Motor neuron (in vitro differentiated cells): ENCODE results near the gene PSORS1C1. TPM values are rescaled to one million over a fixed set of nuclear protein-coding genes. Genes with fewer than 3 reads are reported as not detected.

Source experiments
- ATAC-seq, 8 experiments: fragments of 200-7000 bp; cut with Tn5 transposase; replicated peaks in 6 of 8; 2 replicates each; pipeline ENCODE4 v1.8.0; 2021; ENCODE audit warnings: mild to moderate bottlenecking in 8 of 8, moderate library complexity in 8 of 8
- H3K27ac ChIP-seq, 2 donors: fragments of 250-450 bp; sonication (Bioruptor Pico); 2 replicates each; pipeline ENCODE4 v1.9.0; 2021; ENCODE audit warnings: antibody characterized with exemption in 2 of 2, mild to moderate bottlenecking in 2 of 2, moderate library complexity in 1 of 2
- H3K4me1 ChIP-seq, 2 donors: fragments of 250-450 bp; sonication (Bioruptor Pico); replicated peaks in 1 of 2; 2 replicates each; pipeline ENCODE4 v1.6.1; 2021; ENCODE audit warnings: antibody characterized with exemption in 2 of 2, mild to moderate bottlenecking in 2 of 2, moderate library complexity in 1 of 2
- H3K4me3 ChIP-seq, 5 donors: fragments of 250-450 bp; sonication (Bioruptor Pico); 2 replicates each; pipeline ENCODE4 v1.9.0; 2021; ENCODE audit warnings: antibody characterized with exemption in 5 of 5, mild to moderate bottlenecking in 5 of 5, moderate library complexity in 4 of 5
- WGBS, 10 experiments: fragments of 450-650 bp; shearing (Covaris generic); methylation state at CpG; one replicate each; pipeline ENCODE4 v1.0.0; 2022; 5-methylcytosine and 5-hydroxymethylcytosine counted together
- in situ Hi-C, 9 experiments: fragments of 400-800 bp; cut with MboI; loops; one replicate each; pipeline ENCODE4 v1.15.0; 2021; ENCODE audit warnings: low sequenced_read_pairs in 9 of 9, low pct_unique_long_range_greater_than_20kb in 2 of 9; ENCODE audit not compliant: unreplicated experiment in 9 of 9
- total RNA-seq, 8 experiments: library from RNA; unstranded; fragments of 300-600 nt; gene quantifications; 2 replicates each; pipeline versions ENCODE4 v1.2.3 to v1.2.4, GENCODE V29; 2022

Gene PSORS1C1
- total RNA-seq, 8 experiments from 2014 or later = 0.33 to 8.0 (median 1.9) TPM

DNA sequence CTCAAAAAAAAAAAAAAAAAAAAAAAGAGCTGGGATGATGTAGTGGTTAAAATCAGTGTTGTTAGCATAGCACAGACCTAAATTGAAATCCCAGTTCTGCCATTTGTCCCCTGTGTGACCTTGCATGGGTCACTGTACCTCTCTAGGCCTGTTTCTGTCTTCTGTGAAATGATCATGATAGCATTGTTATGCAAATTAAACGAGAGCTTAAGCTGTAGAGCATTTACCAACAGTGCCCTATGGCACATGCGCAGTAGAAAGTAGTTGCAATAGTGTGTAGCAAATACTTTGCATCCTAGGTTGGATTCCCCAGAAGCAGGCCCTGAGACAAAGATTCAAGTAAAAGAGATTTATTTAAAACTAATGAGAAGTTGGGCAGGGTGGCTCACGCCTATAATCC is 17.0 kb downstream of the PSORS1C1 start:
- H3K4me3 ChIP-seq = no peak overlapping the region
- peak in 2 of 8 experiments; percentile 35 to 42 for ATAC-seq
- peaks cover 0 to 3% of the 10 kb centered on the region in 2 donors for H3K4me1 ChIP-seq
- H3K27ac ChIP-seq = no peak overlapping the region
- in situ Hi-C loops = loop anchor here in 4 of 9 experiments (10.0 to 25.0 kb wide), 2 partner anchors 231 to 233 kb away; partner anchors contain the start of gene HLA-B (in 1 of the 4)
- 43 to 100% (median 63%) methylated on average over 1 to 3 of the region's 3 CpGs for WGBS, 10 experiments

DNA sequence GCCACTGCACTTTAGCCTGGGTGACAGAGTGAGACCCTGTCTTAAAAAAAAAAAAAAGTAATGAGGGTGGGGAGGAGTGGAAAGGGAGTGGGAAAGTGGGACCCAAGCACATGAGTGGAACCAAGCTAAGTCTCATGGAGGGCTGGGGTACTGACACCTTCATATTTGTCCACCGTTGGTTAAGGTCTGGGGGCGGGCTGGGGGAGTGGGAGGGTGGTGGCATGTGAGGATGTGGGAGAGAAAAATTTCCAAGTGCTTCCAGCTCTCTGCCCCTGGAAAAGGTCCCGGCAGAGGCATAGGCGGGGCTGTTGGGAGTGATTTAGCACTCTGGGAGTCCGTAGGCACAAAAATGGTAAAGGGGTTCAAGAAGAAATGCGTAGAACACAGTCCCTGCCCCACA is 18.2 kb downstream of the PSORS1C1 start:
- in situ Hi-C loops = loop anchor here in 4 of 9 experiments (10.0 to 25.0 kb wide), 2 partner anchors 229 to 232 kb away; partner anchors contain the start of gene HLA-B (in 1 of the 4)
- no peak overlapping the region for H3K4me3 ChIP-seq
- 33 to 90% (median 78%) methylated on average over 1 to 3 of the region's 6 CpGs; no CpG with 5 or more reads in 7 of the 10 experiments for WGBS, 10 experiments
- H3K27ac ChIP-seq = no peak overlapping the region
- peaks cover 0 to 9% of the 10 kb centered on the region in 2 donors for H3K4me1 ChIP-seq
- ATAC-seq = peak in 1 of 8 experiments; percentile 38

DNA sequence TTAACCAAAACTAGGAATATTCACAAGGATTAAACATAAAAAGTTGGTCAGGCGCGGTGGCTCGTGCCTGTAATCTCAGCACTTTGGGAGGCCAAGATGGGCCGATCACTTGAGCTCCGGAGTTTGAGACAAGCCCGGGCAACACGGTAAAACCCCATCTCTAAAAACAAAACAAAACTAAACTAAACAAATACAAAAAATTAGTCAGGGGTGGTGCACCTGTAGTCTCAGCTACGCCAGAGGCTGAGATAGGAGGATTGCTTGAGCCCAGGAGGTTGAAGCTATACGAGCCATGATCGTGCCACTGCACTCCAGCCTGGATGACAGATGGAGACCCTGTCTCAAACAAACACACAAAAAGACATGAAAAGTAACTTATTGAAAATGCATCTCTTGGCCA is 21.1 kb downstream of the PSORS1C1 start:
- in situ Hi-C loops = loop anchor here in 6 of 9 experiments (5.0 to 25.0 kb wide), 4 partner anchors 57 to 229 kb away; partner anchors contain the start of gene HLA-B (in 1 of the 6)
- Histone ChIP-seq H3K4me1 (peaks cover 0 to 9% of the 10 kb centered on the region in 2 donors), H3K27ac (no peak overlapping the region), H3K4me3 (no peak overlapping the region)
- WGBS, 10 experiments = 60 to 97% (median 81%) methylated on average over 1 to 10 of the region's 10 CpGs; no CpG with 5 or more reads in 3 of the 10 experiments
- ATAC-seq = no peak

DNA sequence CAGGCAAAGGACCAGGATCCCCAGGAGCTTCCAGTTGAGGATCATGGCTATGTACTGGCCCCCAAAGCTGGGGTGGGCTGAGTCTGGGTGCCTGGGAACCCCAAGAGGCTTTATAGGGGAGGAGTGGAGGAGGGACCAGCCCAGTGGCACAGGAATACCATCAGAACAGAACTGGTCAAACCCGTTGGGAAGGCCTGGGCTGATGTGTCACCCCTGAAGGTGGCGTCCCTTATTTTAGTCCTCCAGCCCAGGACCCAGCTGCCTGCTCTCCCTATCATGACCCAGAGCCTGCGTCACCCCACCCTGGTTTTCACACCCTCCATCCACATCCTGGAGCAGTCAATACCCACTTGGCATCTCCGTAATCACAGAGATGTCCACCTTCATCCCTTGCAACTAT is 24.4 kb downstream of the PSORS1C1 start, which contains the start of gene PSORS1C2:
Gene PSORS1C2, minus strand, starts transcription at position 85 of the 400 bp plus-strand sequence. Its CDS starts 40 bp downstream, at position 45.
- 40 to 100% (median 100%) methylated on average over 1 to 3 of the region's 4 CpGs; no CpG with 5 or more reads in 7 of the 10 experiments for WGBS, 10 experiments
- H3K4me3 ChIP-seq = no peak within 1 kb of the TSS
- ATAC-seq = no peak
- in situ Hi-C loops = loop anchor here in 6 of 9 experiments (5.0 to 25.0 kb wide), 4 partner anchors 53 to 226 kb away; partner anchors contain the start of gene HLA-B (in 1 of the 6)
- no peak within 1 kb of the TSS for H3K27ac ChIP-seq
- H3K4me1 ChIP-seq = peaks cover 11 to 14% of the 10 kb centered on the region in 2 donors

DNA sequence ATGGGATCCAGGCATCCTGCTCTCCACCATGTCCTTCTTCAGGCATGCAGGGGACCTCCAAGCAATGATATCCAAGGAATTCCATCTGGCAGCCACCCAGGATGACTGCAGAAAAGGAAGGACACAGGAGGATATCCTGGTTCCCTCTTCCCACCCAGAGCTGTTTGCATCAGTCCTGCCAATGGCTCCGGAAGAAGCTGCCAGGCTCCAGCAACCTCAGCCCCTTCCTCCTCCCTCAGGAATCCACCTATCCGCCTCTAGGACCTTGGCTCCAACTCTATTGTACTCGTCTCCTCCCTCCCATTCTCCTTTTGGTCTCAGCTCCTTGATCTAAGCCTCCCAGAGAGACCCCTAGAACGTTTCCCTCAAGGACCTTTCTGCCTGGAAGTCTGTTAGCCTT is 25.0 kb downstream of the PSORS1C1 start:
- Histone ChIP-seq H3K4me1 (peaks cover 11 to 14% of the 10 kb centered on the region in 2 donors), H3K4me3 (no peak overlapping the region), H3K27ac (no peak overlapping the region)
- ATAC-seq = no peak
- WGBS, 10 experiments = 0 to 34% (median 14%) methylated on average over 1 to 3 of the region's 4 CpGs; no CpG with 5 or more reads in 5 of the 10 experiments
- in situ Hi-C loops = loop anchor here in 6 of 9 experiments (5.0 to 25.0 kb wide), 4 partner anchors 53 to 225 kb away; partner anchors contain the start of gene HLA-B (in 1 of the 6)

DNA sequence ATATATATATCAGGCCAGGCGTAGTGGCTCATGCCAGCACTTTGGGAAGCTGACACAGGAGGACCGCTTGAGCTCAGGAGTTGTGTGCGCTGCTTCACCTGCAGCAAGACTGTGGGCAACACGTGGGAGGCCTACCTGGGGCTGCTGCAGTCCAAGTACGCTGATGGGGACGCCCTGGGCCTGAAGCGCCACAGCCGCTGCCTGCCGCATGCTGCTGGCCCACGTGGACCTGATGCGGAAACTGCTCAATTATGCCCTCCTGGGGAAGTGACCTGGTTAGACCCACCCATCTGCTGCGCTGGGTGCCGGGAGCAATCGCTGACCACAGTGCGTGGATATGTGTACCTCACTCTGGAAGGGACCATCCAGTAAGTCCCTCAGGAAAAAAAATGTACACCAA is 26.0 kb downstream of the PSORS1C1 start:
- 0 to 92% (median 76%) methylated on average over 1 to 4 of the region's 15 CpGs; no CpG with 5 or more reads in 6 of the 10 experiments for WGBS, 10 experiments
- no peak for ATAC-seq
- H3K4me3 ChIP-seq = no peak overlapping the region
- H3K27ac ChIP-seq = no peak overlapping the region
- H3K4me1 ChIP-seq = peaks cover 11 to 14% of the 10 kb centered on the region in 2 donors
- in situ Hi-C loops = loop anchor here in 3 of 9 experiments (10.0 to 25.0 kb wide), 2 partner anchors 222 to 224 kb away; partner anchors contain the start of gene HLA-B (in 1 of the 3)

DNA sequence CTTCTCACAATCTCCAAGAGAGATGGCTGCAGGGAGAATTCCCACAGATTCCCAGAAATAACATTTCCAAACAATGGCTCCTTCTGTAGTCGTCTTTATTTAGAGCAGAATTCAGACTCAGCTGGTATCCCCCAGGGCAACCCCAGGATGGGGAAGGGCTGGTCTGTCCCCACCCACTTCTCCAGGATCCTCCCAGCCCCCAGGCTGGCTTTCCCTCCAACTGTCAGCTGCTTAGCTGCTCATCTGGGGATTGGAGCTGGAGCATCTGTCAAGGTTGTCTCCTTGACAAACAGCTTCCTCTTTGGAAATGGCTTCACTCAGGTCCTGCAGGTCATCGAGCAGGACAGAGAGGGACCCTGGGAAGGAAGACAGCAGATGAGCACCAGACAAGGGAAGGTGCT is 27.8 kb downstream of the PSORS1C1 start:
- peak overlapping the region; percentile 1 to 49 for H3K27ac ChIP-seq
- in situ Hi-C loops = loop anchor here in 3 of 9 experiments (10.0 to 25.0 kb wide), 2 partner anchors 220 to 222 kb away; partner anchors contain the start of gene HLA-B (in 1 of the 3)
- 20% methylated on average over 1 of the region's 2 CpGs; no CpG with 5 or more reads in 9 of the 10 experiments for WGBS, 10 experiments
- H3K4me3 ChIP-seq = no peak overlapping the region
- peak in 7 of 8 experiments; percentile 48 to 92 (median 81) for ATAC-seq
- H3K4me1 ChIP-seq = peaks cover 11 to 12% of the 10 kb centered on the region in 2 donors

DNA sequence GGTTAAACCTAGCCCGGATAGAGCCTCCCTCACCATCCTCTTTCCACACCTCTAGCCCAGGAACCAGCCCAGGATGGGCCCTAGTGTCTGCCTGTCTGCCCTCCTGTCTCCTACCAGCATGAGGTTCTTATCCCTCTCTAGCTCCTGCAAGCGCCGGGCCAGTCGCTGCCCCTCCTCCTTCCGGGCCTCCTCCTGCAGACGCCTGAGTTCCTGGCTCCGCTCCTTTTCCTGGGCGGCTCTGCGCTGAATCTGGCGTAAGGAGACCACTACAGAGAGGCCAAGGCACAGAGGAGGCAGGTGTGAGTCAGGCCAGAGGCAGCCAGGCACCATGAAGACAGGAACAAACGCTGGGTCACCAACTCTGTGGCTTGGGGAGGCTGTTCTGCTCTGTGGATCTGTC is 28.5 kb downstream of the PSORS1C1 start:
- Histone ChIP-seq H3K27ac (no peak overlapping the region), H3K4me3 (no peak overlapping the region), H3K4me1 (peaks cover 8 to 11% of the 10 kb centered on the region in 2 donors)
- in situ Hi-C loops = loop anchor here in 3 of 9 experiments (10.0 to 25.0 kb wide), 2 partner anchors 219 to 222 kb away; partner anchors contain the start of gene HLA-B (in 1 of the 3)
- ATAC-seq = peak in 5 of 8 experiments; percentile 3 to 52 (median 28)
- WGBS, 10 experiments = 53 to 55% methylated on average over 2 to 9 of the region's 11 CpGs; no CpG with 5 or more reads in 8 of the 10 experiments

DNA sequence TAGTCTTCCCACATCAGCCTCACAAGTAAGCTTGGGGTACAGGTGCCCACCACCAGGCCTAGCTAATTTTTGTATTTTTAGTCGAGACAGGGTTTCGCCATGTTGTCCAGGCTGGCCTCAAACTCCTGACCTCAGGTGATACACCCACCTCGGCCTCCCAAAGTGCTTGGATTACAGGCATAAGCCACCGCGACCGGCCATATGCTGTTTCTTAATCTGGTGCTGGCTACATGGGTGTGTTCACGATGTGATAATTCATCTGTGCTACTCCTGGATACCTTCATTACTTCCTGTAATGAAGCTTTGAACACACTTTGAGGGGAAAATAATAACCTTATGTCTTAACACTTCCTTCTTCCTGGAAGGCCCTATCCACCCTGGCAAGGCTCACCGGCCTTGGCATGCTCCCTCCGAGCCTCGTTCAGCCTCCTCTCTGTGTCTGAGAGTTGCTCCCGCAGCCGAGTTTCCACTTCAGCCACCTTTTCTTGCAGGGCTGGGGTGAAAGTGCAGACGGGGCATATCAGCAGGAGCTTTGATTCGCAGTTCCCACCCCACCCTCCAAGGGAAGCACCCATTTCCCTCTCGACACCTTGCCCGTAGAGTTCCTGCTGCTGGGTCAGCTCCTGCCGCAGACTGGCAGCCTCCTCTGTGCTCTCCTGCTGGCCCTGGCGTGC is 29.8 kb downstream of the PSORS1C1 start:
- no peak for ATAC-seq
- 78 to 100% (median 96%) methylated on average over 1 to 14 of the region's 18 CpGs; no CpG with 5 or more reads in 3 of the 10 experiments for WGBS, 10 experiments
- Histone ChIP-seq H3K4me3 (no peak overlapping the region), H3K27ac (no peak overlapping the region), H3K4me1 (peaks cover 8 to 11% of the 10 kb centered on the region in 2 donors)
- in situ Hi-C loops = loop anchor here in 3 of 9 experiments (10.0 to 25.0 kb wide), 2 partner anchors 218 to 220 kb away; partner anchors contain the start of gene HLA-B (in 1 of the 3)

DNA sequence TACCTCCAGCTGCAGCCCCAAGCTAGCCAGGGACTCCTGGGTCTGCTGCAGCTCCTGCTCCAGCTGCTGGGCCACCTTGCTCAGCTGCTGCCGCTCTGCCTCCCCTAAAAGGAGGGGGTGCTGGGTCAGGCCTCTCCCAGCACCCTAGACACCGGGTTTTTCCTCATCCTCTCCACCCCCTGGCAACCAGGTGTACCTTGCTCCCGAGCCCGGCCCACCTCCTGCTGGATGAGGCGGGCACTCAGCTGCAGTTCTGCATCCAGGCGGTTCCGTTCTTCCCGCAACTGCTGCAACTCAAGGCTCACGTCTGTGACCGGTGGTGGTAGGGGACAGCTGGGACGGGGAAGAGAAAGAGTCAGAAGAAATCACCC is 30.4 kb downstream of the PSORS1C1 start:
- H3K27ac ChIP-seq = no peak overlapping the region
- no peak for ATAC-seq
- WGBS, 10 experiments = 70 to 100% (median 83%) methylated on average over 2 to 6 of the region's 11 CpGs; no CpG with 5 or more reads in 6 of the 10 experiments
- in situ Hi-C loops = loop anchor here in 3 of 9 experiments (10.0 to 25.0 kb wide), 2 partner anchors 217 to 220 kb away; partner anchors contain the start of gene HLA-B (in 1 of the 3)
- no peak overlapping the region for H3K4me3 ChIP-seq
- H3K4me1 ChIP-seq = peaks cover 8 to 11% of the 10 kb centered on the region in 2 donors

DNA sequence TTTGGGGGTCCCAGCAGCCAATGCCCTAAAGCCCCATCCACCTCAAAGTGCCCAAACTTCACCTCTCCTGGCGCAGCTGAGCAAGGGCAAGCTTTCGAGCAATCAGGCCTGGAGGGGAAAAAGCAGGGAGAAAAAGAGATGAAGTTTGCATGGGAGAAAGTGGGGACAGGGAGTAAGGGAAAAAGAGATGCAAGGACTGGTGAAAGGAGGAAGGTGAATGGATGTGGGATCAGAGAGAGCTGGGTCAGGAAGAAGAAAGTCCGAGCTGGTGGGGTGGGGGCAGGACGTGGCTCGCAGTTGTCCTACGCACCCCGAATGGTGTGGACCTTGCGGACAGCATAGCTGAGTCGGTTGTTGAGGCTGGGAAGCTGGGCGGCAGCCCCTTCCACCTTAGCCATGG is 30.8 kb downstream of the PSORS1C1 start:
- 86 to 95% (median 93%) methylated on average over 4 to 10 of the region's 10 CpGs; no CpG with 5 or more reads in 3 of the 10 experiments for WGBS, 10 experiments
- in situ Hi-C loops = loop anchor here in 3 of 9 experiments (10.0 to 25.0 kb wide), 2 partner anchors 217 to 219 kb away; partner anchors contain the start of gene HLA-B (in 1 of the 3)

DNA sequence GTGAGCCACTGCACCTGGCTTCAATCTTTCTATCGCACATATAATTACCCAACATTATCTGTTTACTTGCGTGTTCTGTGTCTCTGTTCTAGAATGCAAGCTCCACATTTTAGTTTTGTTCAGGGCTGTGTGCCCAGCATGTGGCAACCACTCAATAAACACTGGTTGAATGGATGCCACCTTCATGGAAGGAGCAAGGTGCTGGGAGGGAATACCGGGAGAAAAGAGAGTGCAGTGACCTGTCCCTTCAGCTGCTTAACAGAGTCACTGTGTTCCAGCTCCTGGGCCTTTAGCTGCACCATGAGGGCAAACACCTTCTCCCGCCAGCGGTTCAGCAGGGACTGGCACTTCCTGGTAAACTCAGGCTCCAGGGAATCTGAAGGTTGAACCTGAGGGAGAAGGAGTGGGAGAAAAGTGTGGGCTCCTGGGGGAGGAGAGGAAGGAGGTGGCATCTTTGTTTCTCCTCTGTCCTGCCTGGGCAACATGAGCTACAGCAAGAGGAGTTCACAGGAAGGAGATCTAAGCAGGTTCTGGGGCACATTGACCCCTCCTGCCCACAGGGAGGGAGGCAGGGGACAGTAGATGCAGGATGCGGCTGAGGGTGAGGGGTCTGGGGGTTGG is 35.3 kb downstream of the PSORS1C1 start:
- WGBS, 10 experiments = 67 to 94% (median 90%) methylated on average over 1 to 5 of the region's 6 CpGs; no CpG with 5 or more reads in 5 of the 10 experiments
- Histone ChIP-seq H3K4me3 (no peak overlapping the region), H3K4me1 (no peaks in the 10 kb centered on the region), H3K27ac (no peak overlapping the region)
- ATAC-seq = no peak
- in situ Hi-C loops = loop anchor here in 3 of 9 experiments (10.0 to 25.0 kb wide), 2 partner anchors 212 to 215 kb away; partner anchors contain the start of gene HLA-B (in 1 of the 3)

More for the DNA sequence above, 30.8 kb downstream of the PSORS1C1 start:
- H3K4me1 ChIP-seq = peaks cover 8 to 11% of the 10 kb centered on the region in 2 donors
- no peak overlapping the region for H3K27ac ChIP-seq
- no peak for ATAC-seq
- H3K4me3 ChIP-seq = no peak overlapping the region
